ENCODE measurements around the gene ATP5ME.
A peak's percentile ranks its signal among the peaks of the same experiment; 100 is the strongest.

ATP5ME gene

DNA sequence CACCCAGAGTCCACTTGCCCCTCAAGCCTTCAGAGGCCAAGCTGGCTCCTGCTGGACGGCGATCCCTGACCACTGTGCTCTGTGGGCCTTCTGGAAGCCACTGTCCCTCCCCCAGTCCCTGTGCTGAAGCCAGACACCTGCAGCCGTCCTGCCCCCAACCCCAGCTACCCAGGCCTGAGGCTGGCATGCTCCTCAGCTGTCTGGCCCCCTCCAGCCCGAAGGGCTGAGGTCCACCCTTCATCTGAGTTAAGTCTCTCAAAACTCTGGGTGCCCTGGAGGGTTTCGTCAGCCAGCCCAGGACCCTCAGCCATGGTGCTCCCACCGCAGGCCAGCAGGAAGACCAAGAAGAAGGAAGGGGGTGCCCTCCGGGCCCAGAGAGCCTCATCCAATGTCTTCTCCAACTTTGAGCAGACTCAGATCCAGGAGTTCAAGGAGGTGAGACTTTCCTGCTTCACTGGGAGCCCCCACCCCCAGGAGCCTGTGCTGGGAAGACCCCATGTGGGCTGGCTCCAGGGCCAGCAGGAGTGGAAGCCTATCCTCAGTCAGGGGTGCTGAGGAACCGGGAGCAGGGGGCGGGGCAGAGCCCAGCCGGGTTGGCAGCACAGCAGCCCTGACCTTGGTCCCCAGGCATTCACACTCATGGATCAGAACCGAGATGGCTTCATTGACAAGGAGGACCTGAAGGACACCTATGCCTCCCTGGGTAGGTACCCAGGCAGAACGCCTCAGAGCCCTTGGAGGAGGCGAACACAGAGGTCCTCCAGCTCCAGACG lies 4.4 kb upstream of the ATP5ME start:
- no peak overlapping the region for H3K27ac ChIP-seq
- H3K9me3 ChIP-seq, result no peaks in the 10 kb centered on the region
- no peak for DNase-seq
- H3K4me1 ChIP-seq, result peaks cover 0 to 39% (median 22%) of the 10 kb centered on the region in 4 donors
- intact Hi-C loops (cut with DNase I; ENCODE audit: low total_unique reads), result loop anchor here (10.0 kb wide), 3 partner anchors 106 to 344 kb away; partner anchors contain the start of gene ZNF141
- TF ChIP-seq, protein P1, sequence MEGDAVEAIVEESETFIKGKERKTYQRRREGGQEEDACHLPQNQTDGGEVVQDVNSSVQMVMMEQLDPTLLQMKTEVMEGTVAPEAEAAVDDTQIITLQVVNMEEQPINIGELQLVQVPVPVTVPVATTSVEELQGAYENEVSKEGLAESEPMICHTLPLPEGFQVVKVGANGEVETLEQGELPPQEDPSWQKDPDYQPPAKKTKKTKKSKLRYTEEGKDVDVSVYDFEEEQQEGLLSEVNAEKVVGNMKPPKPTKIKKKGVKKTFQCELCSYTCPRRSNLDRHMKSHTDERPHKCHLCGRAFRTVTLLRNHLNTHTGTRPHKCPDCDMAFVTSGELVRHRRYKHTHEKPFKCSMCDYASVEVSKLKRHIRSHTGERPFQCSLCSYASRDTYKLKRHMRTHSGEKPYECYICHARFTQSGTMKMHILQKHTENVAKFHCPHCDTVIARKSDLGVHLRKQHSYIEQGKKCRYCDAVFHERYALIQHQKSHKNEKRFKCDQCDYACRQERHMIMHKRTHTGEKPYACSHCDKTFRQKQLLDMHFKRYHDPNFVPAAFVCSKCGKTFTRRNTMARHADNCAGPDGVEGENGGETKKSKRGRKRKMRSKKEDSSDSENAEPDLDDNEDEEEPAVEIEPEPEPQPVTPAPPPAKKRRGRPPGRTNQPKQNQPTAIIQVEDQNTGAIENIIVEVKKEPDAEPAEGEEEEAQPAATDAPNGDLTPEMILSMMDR (IDR thresholded peaks at IDR 0.05), result no peak
- no peaks in the 10 kb centered on the region for H3K36me3 ChIP-seq
- H3K27me3 ChIP-seq, result peaks cover 0 to 71% of the 10 kb centered on the region in 2 donors
- H3K4me3 ChIP-seq, result no peak overlapping the region

DNA sequence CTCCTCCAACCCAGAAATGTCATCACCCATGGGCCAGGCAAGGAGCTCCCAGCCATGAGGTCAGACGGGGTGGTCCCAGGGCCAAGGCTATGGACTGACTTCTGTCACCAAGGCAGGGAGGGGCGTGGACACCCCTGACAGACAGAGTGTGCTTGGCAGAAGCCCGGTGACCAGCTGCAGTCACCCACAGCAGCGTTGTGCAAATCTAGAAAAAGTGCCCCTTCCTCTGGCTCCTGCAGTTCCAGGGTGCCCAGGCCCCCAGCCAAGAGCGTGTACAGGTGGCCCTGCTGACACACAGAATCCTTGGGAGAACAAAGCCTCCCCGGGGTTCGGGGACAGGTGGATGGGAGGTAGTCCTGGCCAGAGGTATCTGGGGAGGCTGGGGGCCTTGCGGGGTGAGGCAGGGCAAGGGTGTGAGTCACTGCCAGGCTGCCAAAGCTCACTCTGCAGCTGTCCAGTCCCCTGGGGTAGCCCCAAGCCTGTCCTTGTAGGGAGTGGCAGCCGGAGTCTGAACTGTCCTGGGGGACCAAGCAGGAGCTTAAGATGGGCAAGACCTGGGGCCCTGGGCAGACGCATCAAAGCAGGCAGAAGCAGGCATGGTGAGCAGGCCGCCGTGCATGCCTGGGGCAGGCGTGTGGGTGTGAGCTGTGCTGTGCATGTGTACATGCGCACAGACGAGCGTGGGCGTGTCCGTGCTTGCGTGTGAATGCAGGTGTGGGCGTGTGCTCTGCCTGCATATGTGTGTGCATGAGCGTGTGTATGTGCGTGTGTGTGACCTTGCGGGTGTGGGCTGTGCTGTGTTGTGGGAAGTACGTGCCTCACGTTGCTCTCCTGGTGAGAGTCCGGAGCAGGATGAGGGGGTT lies 3.6 kb upstream of the ATP5ME start:
- peaks cover 3 to 4% (median 4%) of the 10 kb centered on the region in 3 donors for H3K36me3 ChIP-seq
- TF ChIP-seq, protein P1 (IDR thresholded peaks at IDR 0.05), result no peak
- no peak overlapping the region for H3K27ac ChIP-seq
- no peak for DNase-seq
- H3K27me3 ChIP-seq, result peaks cover 0 to 63% of the 10 kb centered on the region in 2 donors
- H3K9me3 ChIP-seq, result no peaks in the 10 kb centered on the region
- peaks cover 0 to 47% (median 28%) of the 10 kb centered on the region in 4 donors for H3K4me1 ChIP-seq
- intact Hi-C loops (cut with DNase I; ENCODE audit: low total_unique reads), result loop anchor here (10.0 kb wide), 3 partner anchors 107 to 343 kb away; partner anchors contain the start of gene ZNF141
- H3K4me3 ChIP-seq, result no peak overlapping the region

DNA sequence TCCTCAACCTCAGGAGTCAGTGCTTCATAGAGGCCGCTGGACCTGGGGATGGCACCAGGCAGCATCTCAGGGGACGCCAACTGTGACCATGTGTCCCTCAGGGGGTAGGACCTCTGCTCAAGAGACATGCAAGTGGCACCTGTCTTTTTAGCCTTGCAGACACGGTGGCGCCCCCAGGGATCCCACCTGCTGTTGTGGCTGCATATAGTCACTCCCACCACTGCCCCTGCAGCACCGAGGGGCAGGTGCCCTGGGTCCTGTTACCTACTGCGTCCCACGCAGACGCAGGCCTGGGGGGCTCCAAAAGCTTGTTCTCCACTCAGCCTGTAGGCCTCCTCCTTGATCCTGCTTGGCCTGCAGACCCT lies 2.8 kb upstream of the ATP5ME start:
- no peaks in the 10 kb centered on the region for H3K9me3 ChIP-seq
- peaks cover 0 to 47% (median 28%) of the 10 kb centered on the region in 4 donors for H3K4me1 ChIP-seq
- TF ChIP-seq, protein P1 (IDR thresholded peaks at IDR 0.05), result no peak
- no peak overlapping the region for H3K4me3 ChIP-seq
- intact Hi-C loops (cut with DNase I; ENCODE audit: low total_unique reads), result loop anchor here (10.0 kb wide), 3 partner anchors 108 to 342 kb away; partner anchors contain the start of gene ZNF141
- H3K36me3 ChIP-seq, result peaks cover 12% of the 10 kb centered on the region in 3 donors
- H3K27ac ChIP-seq, result no peak overlapping the region
- peak in 1 of 2 donors; percentile 65 for DNase-seq
- H3K27me3 ChIP-seq, result peaks cover 0 to 55% of the 10 kb centered on the region in 2 donors

DNA sequence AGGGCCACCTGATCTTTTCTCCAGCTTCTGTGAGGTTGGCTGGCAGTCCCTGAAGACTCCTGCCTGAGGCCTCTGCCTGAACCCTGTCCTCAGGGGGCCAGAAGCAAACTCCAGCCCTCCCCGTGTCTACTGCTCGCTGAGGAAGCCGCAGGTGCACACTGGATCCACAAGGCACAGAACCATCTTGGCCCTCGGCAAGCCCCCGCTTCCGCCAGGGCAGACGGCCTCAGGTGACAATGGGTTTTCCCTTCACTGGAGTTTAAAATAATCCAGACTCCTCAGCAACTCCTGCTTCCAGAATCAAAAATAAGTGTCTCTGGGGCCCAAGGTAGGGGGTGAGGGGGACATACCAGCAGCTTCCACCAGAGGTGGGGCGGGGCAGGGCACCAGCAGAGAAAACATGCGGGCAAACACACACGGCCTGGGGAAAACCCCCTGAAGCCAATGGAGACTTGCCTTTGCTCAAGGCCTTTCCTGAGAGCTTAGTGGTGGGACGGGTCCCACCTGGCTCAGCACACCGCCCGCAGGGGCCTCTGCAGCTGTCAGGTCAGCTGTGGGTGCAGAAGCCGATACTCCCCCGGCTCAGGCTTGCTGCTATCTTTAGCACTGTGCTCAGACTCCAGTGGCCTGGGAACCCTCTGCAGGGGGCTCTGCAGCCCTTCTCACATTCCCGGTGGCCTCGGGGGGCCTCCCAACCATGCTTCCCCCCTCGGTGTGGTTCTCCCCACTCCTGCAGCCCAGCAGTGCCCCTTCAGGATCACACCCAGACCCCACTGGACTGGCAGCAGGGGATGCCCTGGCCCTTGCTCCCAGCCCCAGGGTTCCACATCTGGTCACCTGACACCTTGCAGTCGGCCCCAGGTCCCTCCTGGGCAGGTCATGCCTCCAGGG lies 2.1 kb upstream of the ATP5ME start:
- Histone ChIP-seq H3K27ac (no peak overlapping the region), H3K4me3 (no peak overlapping the region), H3K9me3 (no peaks in the 10 kb centered on the region), H3K36me3 (peaks cover 15 to 18% (median 18%) of the 10 kb centered on the region in 3 donors), H3K4me1 (peaks cover 0 to 45% (median 27%) of the 10 kb centered on the region in 4 donors), H3K27me3 (peaks cover 0 to 51% of the 10 kb centered on the region in 2 donors)
- TF ChIP-seq, protein P1 (IDR thresholded peaks at IDR 0.05), result no peak
- DNase-seq, result no peak
- intact Hi-C loops (cut with DNase I; ENCODE audit: low total_unique reads), result loop anchor here (10.0 kb wide), 3 partner anchors 109 to 341 kb away; partner anchors contain the start of gene ZNF141
